Neural cell (in vitro differentiated cells): ENCODE results near the gene TIMM9. TPM values are rescaled to one million over a fixed set of nuclear protein-coding genes. Genes with fewer than 3 reads are reported as not detected.

Experiments
- H2AFZ ChIP-seq: fragments of 200-600, 300-800 bp; sonication (generic), shearing (Covaris generic); 2 replicates; pipeline ENCODE4 v1.6.0; 2014; ENCODE audit warnings: low read depth, mild to moderate bottlenecking, antibody characterized with exemption, low read length, moderate library complexity
- H3F3A ChIP-seq: fragments of 200-600 bp; shearing (Covaris generic); 2 replicates; pipeline ENCODE4 v1.6.1; 2016; ENCODE audit warnings: mild to moderate bottlenecking, moderate library complexity, mixed read lengths, antibody characterized with exemption, low read length; ENCODE audit not compliant: insufficient read depth, poor library complexity, severe bottlenecking
- H3K27ac ChIP-seq: fragments of 200-600, 300-800 bp; sonication (generic), shearing (Covaris generic); 2 replicates; pipeline ENCODE4 v1.5.1; 2014; ENCODE audit warnings: mild to moderate bottlenecking, low read length, moderate library complexity
- H3K27me3 ChIP-seq: fragments of 300-800, 200-600 bp; sonication (generic), shearing (Covaris generic); 2 replicates; pipeline ENCODE4 v1.6.0; 2014; ENCODE audit warnings: mild to moderate bottlenecking, low read depth, low read length, moderate library complexity; ENCODE audit not compliant: insufficient read depth
- H3K36me3 ChIP-seq: fragments of 300-800, 200-600 bp; sonication (generic), shearing (Covaris generic); 2 replicates; pipeline ENCODE4 v1.5.1; 2014; ENCODE audit warnings: mild to moderate bottlenecking, antibody characterized with exemption, low read length, moderate library complexity; ENCODE audit not compliant: insufficient read depth
- H3K4me2 ChIP-seq: fragments of 300-800, 200-600 bp; sonication (generic), shearing (Covaris generic); 2 replicates; pipeline ENCODE4 v1.6.0; 2014; ENCODE audit warnings: mild to moderate bottlenecking, low read length
- H3K4me3 ChIP-seq: fragments of 300-800, 200-600 bp; sonication (generic), shearing (Covaris generic); 2 replicates; pipeline ENCODE4 v1.5.1; 2014; ENCODE audit warnings: mild to moderate bottlenecking, low read length, moderate library complexity
- H3K79me2 ChIP-seq: fragments of 200-600 bp; shearing (Covaris generic); replicated peaks from 2 replicates; pipeline ENCODE4 v1.6.0; 2014; ENCODE audit warnings: mild to moderate bottlenecking, low read length, moderate library complexity; ENCODE audit not compliant: insufficient read depth
- H3K9ac ChIP-seq: fragments of 300-800, 200-600 bp; sonication (generic), shearing (Covaris generic); 2 replicates; pipeline ENCODE4 v1.6.1; 2016; ENCODE audit warnings: mild to moderate bottlenecking, low read length, mixed read lengths
- H3K9me2 ChIP-seq: fragments of 200-600 bp; shearing (Covaris generic); 2 replicates; pipeline ENCODE4 v1.6.1; 2016; ENCODE audit warnings: mild to moderate bottlenecking, low read length, mixed read lengths; ENCODE audit not compliant: insufficient read depth
- H3K9me3 ChIP-seq: fragments of 200-600, 300-800 bp; sonication (generic), shearing (Covaris generic); 2 replicates; pipeline ENCODE4 v1.6.1; 2016; ENCODE audit warnings: mild to moderate bottlenecking, mixed run types, low read length, moderate library complexity, mixed read lengths
- H4K20me1 ChIP-seq: fragments of 200-600 bp; shearing (Covaris generic); 2 replicates; pipeline ENCODE4 v1.6.1; 2016; ENCODE audit warnings: mild to moderate bottlenecking, mixed run types; ENCODE audit not compliant: insufficient read depth
- EP300 ChIP-seq: fragments of 450-650 bp; conservative IDR thresholded peaks from 2 replicates; pipeline ENCODE4 v1.6.1; 2014; ENCODE audit warnings: antibody characterized with exemption, mild to moderate bottlenecking, moderate library complexity; ENCODE audit not compliant: poor library complexity, severe bottlenecking
- EZH2 ChIP-seq: fragments of 200-600, 300-800 bp; shearing (Covaris generic), sonication (generic); IDR thresholded peaks from 2 replicates; pipeline ENCODE4 v1.6.1; 2014; ENCODE audit warnings: antibody characterized with exemption, low read length, borderline replicate concordance, mild to moderate bottlenecking; ENCODE audit not compliant: insufficient read depth, poor library complexity, severe bottlenecking
- MXI1 ChIP-seq: fragments of 450-650 bp; conservative IDR thresholded peaks from 2 replicates; pipeline ENCODE4 v1.6.1; 2014; ENCODE audit warnings: antibody characterized with exemption, mild to moderate bottlenecking; ENCODE audit not compliant: poor library complexity, severe bottlenecking
- POLR2AphosphoS5 ChIP-seq: IDR thresholded peaks from 2 replicates; pipeline ENCODE4 v1.6.1; 2012
- RAD21 ChIP-seq: fragments of 450-650 bp; conservative IDR thresholded peaks from 2 replicates; pipeline ENCODE4 v1.6.1; 2014; ENCODE audit warnings: antibody characterized with exemption, mild to moderate bottlenecking, moderate library complexity
- SMC3 ChIP-seq: fragments of 450-650 bp; conservative IDR thresholded peaks from 2 replicates; pipeline ENCODE4 v1.6.1; 2014; ENCODE audit warnings: antibody characterized with exemption, mild to moderate bottlenecking, moderate library complexity; ENCODE audit not compliant: poor library complexity
- TAF1 ChIP-seq: IDR thresholded peaks from 2 replicates; pipeline ENCODE4 v1.6.1; 2012; ENCODE audit warnings: low read depth
- polyA minus RNA-seq: library from RNA; depleted of rRNA, polyadenylated mRNA; stranded (reverse); fragments of >200 nt; gene quantifications from 2 replicates; pipeline ENCODE4 v1.2.3, GENCODE V29; 2014
- polyA plus RNA-seq: library from polyadenylated mRNA; depleted of rRNA; stranded (reverse); fragments of >200 nt; gene quantifications from 2 replicates; pipeline ENCODE4 v1.2.3, GENCODE V29; 2014
- TF ChIP-seq, protein P1 (sequence below): fragments of 450-650 bp; IDR thresholded peaks from 2 replicates; pipeline ENCODE4 v1.5.1; 2014; ENCODE audit warnings: antibody characterized with exemption, mild to moderate bottlenecking, moderate library complexity; ENCODE audit not compliant: poor library complexity, severe bottlenecking
- TF ChIP-seq, protein P2 (sequence below): IDR thresholded peaks from 2 replicates; pipeline ENCODE4 v1.6.1; 2012; ENCODE audit warnings: borderline replicate concordance

Gene TIMM9
- polyA plus RNA-seq = 48.3 and 51.1 TPM in 2 replicates
- polyA minus RNA-seq = 24.1 and 34.8 TPM in 2 replicates

DNA sequence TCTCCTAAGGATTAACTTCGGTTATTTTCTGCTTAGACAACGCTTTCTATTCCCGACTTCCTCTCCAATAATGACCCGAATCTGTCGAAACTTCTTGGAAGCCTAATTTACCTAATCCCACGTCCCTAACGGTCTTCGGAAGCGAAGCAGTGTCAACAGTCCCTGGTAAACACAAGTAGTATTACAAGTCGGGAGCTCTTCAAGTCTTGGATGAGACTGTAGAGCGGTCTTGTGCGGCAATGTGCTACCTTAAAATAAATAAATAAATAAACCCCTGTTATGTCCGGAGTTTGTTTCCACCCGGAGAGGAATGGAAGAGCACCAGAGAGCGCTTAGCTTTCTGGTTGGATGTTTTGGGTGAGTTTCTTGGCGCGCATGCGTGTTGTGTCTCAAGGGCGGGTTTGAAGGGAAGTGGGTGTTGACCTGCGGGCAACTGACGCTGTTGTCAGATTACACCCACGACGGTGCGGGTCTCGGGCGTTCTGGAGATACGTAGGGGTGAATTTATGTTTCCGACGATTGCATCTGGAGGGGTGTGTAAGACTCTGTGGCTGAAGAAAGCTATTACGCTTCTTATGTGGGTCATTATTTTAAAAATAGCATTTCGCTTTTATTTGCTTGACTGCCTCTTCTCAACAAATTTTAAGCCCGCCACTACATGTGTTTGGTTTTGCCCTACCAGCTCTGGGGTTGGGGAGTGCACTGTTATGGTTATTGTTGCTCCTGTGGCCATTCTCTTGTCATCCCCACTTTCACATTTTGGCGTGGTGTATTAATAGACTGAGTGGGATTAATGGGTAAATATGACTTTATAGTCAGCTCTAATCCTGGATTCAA is at the start of gene TIMM9, which contains the start of gene KIAA0586:
TIMM9 (minus strand) TSS at position 251 of the 837 bp plus-strand sequence. CDS start 15,586 bp downstream, outside the sequence.
KIAA0586 (plus strand) TSS at position 439 of the 837 bp plus-strand sequence. CDS start 546 bp downstream, outside the sequence.
- peak within 1 kb of the TSS; percentile 80 for H3K4me2 ChIP-seq
- peak within 1 kb of the TSS; percentile 99 for H2AFZ ChIP-seq
- H3K4me3 ChIP-seq = peak within 1 kb of the TSS; percentile 92
- no peaks in the 10 kb centered on the region for H4K20me1 ChIP-seq
- no peaks in the 10 kb centered on the region for H3K9me2 ChIP-seq
- H3F3A ChIP-seq = no peaks in the 10 kb centered on the region
- H3K9me3 ChIP-seq = no peaks in the 10 kb centered on the region
- peak within 1 kb of the TSS; percentile 96 for H3K27ac ChIP-seq
- peak within 1 kb of the TSS; percentile 89 for H3K9ac ChIP-seq
- H3K79me2 ChIP-seq = peaks cover 27% of the 10 kb centered on the region
- no peaks in the 10 kb centered on the region for H3K27me3 ChIP-seq
- H3K36me3 ChIP-seq = no peaks in the 10 kb centered on the region
- peak; percentile 53 for TF ChIP-seq TAF1
- TF ChIP-seq SMC3 = no peak
- peak; percentile 84 for TF ChIP-seq MXI1
- TF ChIP-seq, protein P1, sequence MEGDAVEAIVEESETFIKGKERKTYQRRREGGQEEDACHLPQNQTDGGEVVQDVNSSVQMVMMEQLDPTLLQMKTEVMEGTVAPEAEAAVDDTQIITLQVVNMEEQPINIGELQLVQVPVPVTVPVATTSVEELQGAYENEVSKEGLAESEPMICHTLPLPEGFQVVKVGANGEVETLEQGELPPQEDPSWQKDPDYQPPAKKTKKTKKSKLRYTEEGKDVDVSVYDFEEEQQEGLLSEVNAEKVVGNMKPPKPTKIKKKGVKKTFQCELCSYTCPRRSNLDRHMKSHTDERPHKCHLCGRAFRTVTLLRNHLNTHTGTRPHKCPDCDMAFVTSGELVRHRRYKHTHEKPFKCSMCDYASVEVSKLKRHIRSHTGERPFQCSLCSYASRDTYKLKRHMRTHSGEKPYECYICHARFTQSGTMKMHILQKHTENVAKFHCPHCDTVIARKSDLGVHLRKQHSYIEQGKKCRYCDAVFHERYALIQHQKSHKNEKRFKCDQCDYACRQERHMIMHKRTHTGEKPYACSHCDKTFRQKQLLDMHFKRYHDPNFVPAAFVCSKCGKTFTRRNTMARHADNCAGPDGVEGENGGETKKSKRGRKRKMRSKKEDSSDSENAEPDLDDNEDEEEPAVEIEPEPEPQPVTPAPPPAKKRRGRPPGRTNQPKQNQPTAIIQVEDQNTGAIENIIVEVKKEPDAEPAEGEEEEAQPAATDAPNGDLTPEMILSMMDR = no peak
- no peak for TF ChIP-seq EZH2
- TF ChIP-seq RAD21 = no peak
- peak; percentile 98 for TF ChIP-seq EP300
- TF ChIP-seq, protein P2, sequence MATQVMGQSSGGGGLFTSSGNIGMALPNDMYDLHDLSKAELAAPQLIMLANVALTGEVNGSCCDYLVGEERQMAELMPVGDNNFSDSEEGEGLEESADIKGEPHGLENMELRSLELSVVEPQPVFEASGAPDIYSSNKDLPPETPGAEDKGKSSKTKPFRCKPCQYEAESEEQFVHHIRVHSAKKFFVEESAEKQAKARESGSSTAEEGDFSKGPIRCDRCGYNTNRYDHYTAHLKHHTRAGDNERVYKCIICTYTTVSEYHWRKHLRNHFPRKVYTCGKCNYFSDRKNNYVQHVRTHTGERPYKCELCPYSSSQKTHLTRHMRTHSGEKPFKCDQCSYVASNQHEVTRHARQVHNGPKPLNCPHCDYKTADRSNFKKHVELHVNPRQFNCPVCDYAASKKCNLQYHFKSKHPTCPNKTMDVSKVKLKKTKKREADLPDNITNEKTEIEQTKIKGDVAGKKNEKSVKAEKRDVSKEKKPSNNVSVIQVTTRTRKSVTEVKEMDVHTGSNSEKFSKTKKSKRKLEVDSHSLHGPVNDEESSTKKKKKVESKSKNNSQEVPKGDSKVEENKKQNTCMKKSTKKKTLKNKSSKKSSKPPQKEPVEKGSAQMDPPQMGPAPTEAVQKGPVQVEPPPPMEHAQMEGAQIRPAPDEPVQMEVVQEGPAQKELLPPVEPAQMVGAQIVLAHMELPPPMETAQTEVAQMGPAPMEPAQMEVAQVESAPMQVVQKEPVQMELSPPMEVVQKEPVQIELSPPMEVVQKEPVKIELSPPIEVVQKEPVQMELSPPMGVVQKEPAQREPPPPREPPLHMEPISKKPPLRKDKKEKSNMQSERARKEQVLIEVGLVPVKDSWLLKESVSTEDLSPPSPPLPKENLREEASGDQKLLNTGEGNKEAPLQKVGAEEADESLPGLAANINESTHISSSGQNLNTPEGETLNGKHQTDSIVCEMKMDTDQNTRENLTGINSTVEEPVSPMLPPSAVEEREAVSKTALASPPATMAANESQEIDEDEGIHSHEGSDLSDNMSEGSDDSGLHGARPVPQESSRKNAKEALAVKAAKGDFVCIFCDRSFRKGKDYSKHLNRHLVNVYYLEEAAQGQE = peak; percentile 51
- TF ChIP-seq POLR2AphosphoS5 = peak; percentile 88

- Histone ChIP-seq H3F3A (no peaks in the 10 kb centered on the region), H3K9ac (no peak overlapping the region), H2AFZ (no peak overlapping the region), H3K27me3 (no peaks in the 10 kb centered on the region), H3K79me2 (no peaks in the 10 kb centered on the region), H3K4me2 (no peak overlapping the region), H3K4me3 (no peak overlapping the region), H4K20me1 (no peaks in the 10 kb centered on the region), H3K36me3 (no peaks in the 10 kb centered on the region), H3K9me3 (no peaks in the 10 kb centered on the region), H3K9me2 (no peaks in the 10 kb centered on the region), H3K27ac (no peak overlapping the region)
- TF ChIP-seq MXI1 (no peak), TAF1 (no peak), SMC3 (no peak), EZH2 (no peak), POLR2AphosphoS5 (no peak), EP300 (no peak), RAD21 (no peak)
- TF ChIP-seq, protein P2 = no peak
- TF ChIP-seq, protein P1 = no peak
These were observed 49.0 kb upstream of the TIMM9 start for GRCh38 chr14:58476320-58476719.
